Ectodermal cell (in vitro differentiated cells): ENCODE data around the gene TGFBR3. TPM values are rescaled to one million over a fixed set of nuclear protein-coding genes. Genes with fewer than 3 reads are reported as not detected.

ENCODE experiments used
- H3K27ac ChIP-seq: 2 replicates; pipeline ENCODE4 v1.7.0; 2013; ENCODE audit warnings: mild to moderate bottlenecking, low read depth, low read length; ENCODE audit not compliant: insufficient read depth, poor library complexity, severe bottlenecking
- H3K27me3 ChIP-seq: 2 replicates; pipeline ENCODE4 v1.7.0; 2013; ENCODE audit warnings: mild to moderate bottlenecking, low read length; ENCODE audit not compliant: insufficient read depth, control insufficient read depth, poor library complexity, severe bottlenecking
- H3K36me3 ChIP-seq: one replicate; pipeline ENCODE4 v1.7.0; 2013; ENCODE audit warnings: low read length; ENCODE audit not compliant: control insufficient read depth, insufficient read depth
- H3K4me1 ChIP-seq: one replicate; pipeline ENCODE4 v1.7.0; 2013; ENCODE audit warnings: low read length; ENCODE audit not compliant: control insufficient read depth, insufficient read depth
- H3K4me3 ChIP-seq: 2 replicates; pipeline ENCODE4 v1.7.0; 2013; ENCODE audit warnings: low read depth, low read length, control low read depth; ENCODE audit not compliant: insufficient read depth
- H3K9me3 ChIP-seq: 2 replicates; pipeline ENCODE4 v1.7.0; 2013; ENCODE audit warnings: mild to moderate bottlenecking, low read length, moderate library complexity; ENCODE audit not compliant: control insufficient read depth
- WGBS, 2 experiments: methylation state at CpG; one replicate each; pipeline ENCODE4 v1.1.7; 2013; ENCODE audit warnings: missing lambda C conversion rate in 2 of 2; 5-methylcytosine and 5-hydroxymethylcytosine counted together
- polyA plus RNA-seq, 4 experiments: library from polyadenylated mRNA; stranded (reverse); fragments of 50-300 nt; gene quantifications; one replicate each; pipeline ENCODE4 v1.2.3, GENCODE V29; 2013

TGFBR3 gene
- polyA plus RNA-seq (2013, experiment 1 of 4) = 17.1 TPM
- polyA plus RNA-seq (2013, experiment 2 of 4) = 12.5 TPM
- 12.5 TPM for polyA plus RNA-seq (2013, experiment 3 of 4)
- polyA plus RNA-seq (2013, experiment 4 of 4) = 16.1 TPM

- Histone ChIP-seq H3K4me1 (peaks cover 11% of the 10 kb centered on the region), H3K36me3 (no peaks in the 10 kb centered on the region), H3K9me3 (no peaks in the 10 kb centered on the region), H3K4me3 (peak within 1 kb of the TSS; percentile 83), H3K27ac (peak within 1 kb of the TSS; percentile 36), H3K27me3 (peaks cover 36% of the 10 kb centered on the region)
- 0% methylated on average over 92 of the region's 92 CpGs for WGBS, 2 experiments
These were observed at the start of gene TGFBR3 for GRCh38 chr1:91885716-91886506. TGFBR3 (minus strand) TSS chr1:91886151; CDS start chr1:91861531, 24,620 bp downstream.

- Histone ChIP-seq H3K27me3 (no peaks in the 10 kb centered on the region), H3K36me3 (no peaks in the 10 kb centered on the region), H3K9me3 (no peaks in the 10 kb centered on the region), H3K4me3 (no peak overlapping the region), H3K4me1 (no peaks in the 10 kb centered on the region), H3K27ac (peak overlapping the region; percentile 33)
- 62% methylated on average over 2 of the region's 2 CpGs for WGBS, 2 experiments
These were observed 43.3 kb upstream of the TGFBR3 start for GRCh38 chr1:91929250-91929649.

- H3K27me3 ChIP-seq = no peaks in the 10 kb centered on the region
- no peaks in the 10 kb centered on the region for H3K9me3 ChIP-seq
- no peak overlapping the region for H3K4me3 ChIP-seq
- H3K27ac ChIP-seq = no peak overlapping the region
- 94 to 96% methylated on average over 2 of the region's 2 CpGs for WGBS, 2 experiments
- no peaks in the 10 kb centered on the region for H3K36me3 ChIP-seq
- H3K4me1 ChIP-seq = no peaks in the 10 kb centered on the region
These were observed 42.1 kb upstream of the TGFBR3 start for GRCh38 chr1:91928026-91928425.

GRCh38 chr1:91925644-91926435, 39.9 kb upstream of the TGFBR3 start:
- no peaks in the 10 kb centered on the region for H3K9me3 ChIP-seq
- no peaks in the 10 kb centered on the region for H3K4me1 ChIP-seq
- WGBS, 2 experiments = 97% methylated on average over 4 of the region's 4 CpGs
- no peak overlapping the region for H3K4me3 ChIP-seq
- H3K27ac ChIP-seq = no peak overlapping the region
- H3K27me3 ChIP-seq = no peaks in the 10 kb centered on the region
- no peaks in the 10 kb centered on the region for H3K36me3 ChIP-seq

GRCh38 chr1:91924146-91924545, 38.2 kb upstream of the TGFBR3 start:
- no peaks in the 10 kb centered on the region for H3K36me3 ChIP-seq
- no peak overlapping the region for H3K27ac ChIP-seq
- WGBS, 2 experiments = 93 to 95% methylated on average over 2 of the region's 2 CpGs
- H3K4me1 ChIP-seq = no peaks in the 10 kb centered on the region
- H3K4me3 ChIP-seq = no peak overlapping the region
- no peaks in the 10 kb centered on the region for H3K9me3 ChIP-seq
- no peaks in the 10 kb centered on the region for H3K27me3 ChIP-seq

- Histone ChIP-seq H3K36me3 (no peaks in the 10 kb centered on the region), H3K27me3 (no peaks in the 10 kb centered on the region), H3K4me3 (no peak overlapping the region), H3K9me3 (no peaks in the 10 kb centered on the region), H3K4me1 (no peaks in the 10 kb centered on the region), H3K27ac (no peak overlapping the region)
- WGBS, 2 experiments = 87 to 88% methylated on average over 8 of the region's 8 CpGs
These were observed 34.0 kb upstream of the TGFBR3 start for GRCh38 chr1:91919962-91920361.

GRCh38 chr1:91916811-91917460, 31.0 kb upstream of the TGFBR3 start:
- WGBS, 2 experiments = 74 to 85% methylated on average over 5 of the region's 5 CpGs
- Histone ChIP-seq H3K9me3 (no peaks in the 10 kb centered on the region), H3K27me3 (no peaks in the 10 kb centered on the region), H3K4me3 (no peak overlapping the region), H3K36me3 (no peaks in the 10 kb centered on the region), H3K4me1 (no peaks in the 10 kb centered on the region), H3K27ac (no peak overlapping the region)

GRCh38 chr1:91916046-91916445, 30.1 kb upstream of the TGFBR3 start:
- 93 to 96% methylated on average over 3 of the region's 4 CpGs for WGBS, 2 experiments
- no peak overlapping the region for H3K27ac ChIP-seq
- H3K36me3 ChIP-seq = no peaks in the 10 kb centered on the region
- H3K4me1 ChIP-seq = no peaks in the 10 kb centered on the region
- H3K4me3 ChIP-seq = no peak overlapping the region
- H3K9me3 ChIP-seq = no peaks in the 10 kb centered on the region
- H3K27me3 ChIP-seq = no peaks in the 10 kb centered on the region

- WGBS, 2 experiments = 82 to 100% methylated on average over 1 to 2 of the region's 3 CpGs
- Histone ChIP-seq H3K4me1 (no peaks in the 10 kb centered on the region), H3K4me3 (no peak overlapping the region), H3K9me3 (no peaks in the 10 kb centered on the region), H3K36me3 (no peaks in the 10 kb centered on the region), H3K27ac (no peak overlapping the region), H3K27me3 (no peaks in the 10 kb centered on the region)
These were observed 27.1 kb upstream of the TGFBR3 start for GRCh38 chr1:91913018-91913417.

GRCh38 chr1:91912266-91912665, 26.3 kb upstream of the TGFBR3 start:
- Histone ChIP-seq H3K4me1 (no peaks in the 10 kb centered on the region), H3K9me3 (no peaks in the 10 kb centered on the region), H3K27me3 (no peaks in the 10 kb centered on the region), H3K4me3 (no peak overlapping the region), H3K27ac (no peak overlapping the region), H3K36me3 (no peaks in the 10 kb centered on the region)
- WGBS, 2 experiments = 71% methylated on average over 1 of the region's 1 CpG; no CpG with 5 or more reads in 1 of the 2 experiments
